HG03460 (cell line): Measurements from ENCODE around the gene STK35.

Experiments
- ATAC-seq: cut with Tn5 transposase; IDR thresholded peaks from one replicate; pipeline ENCODE4 v1.9.1; 2021; ENCODE audit not compliant: unreplicated experiment

Gene STK35

DNA sequence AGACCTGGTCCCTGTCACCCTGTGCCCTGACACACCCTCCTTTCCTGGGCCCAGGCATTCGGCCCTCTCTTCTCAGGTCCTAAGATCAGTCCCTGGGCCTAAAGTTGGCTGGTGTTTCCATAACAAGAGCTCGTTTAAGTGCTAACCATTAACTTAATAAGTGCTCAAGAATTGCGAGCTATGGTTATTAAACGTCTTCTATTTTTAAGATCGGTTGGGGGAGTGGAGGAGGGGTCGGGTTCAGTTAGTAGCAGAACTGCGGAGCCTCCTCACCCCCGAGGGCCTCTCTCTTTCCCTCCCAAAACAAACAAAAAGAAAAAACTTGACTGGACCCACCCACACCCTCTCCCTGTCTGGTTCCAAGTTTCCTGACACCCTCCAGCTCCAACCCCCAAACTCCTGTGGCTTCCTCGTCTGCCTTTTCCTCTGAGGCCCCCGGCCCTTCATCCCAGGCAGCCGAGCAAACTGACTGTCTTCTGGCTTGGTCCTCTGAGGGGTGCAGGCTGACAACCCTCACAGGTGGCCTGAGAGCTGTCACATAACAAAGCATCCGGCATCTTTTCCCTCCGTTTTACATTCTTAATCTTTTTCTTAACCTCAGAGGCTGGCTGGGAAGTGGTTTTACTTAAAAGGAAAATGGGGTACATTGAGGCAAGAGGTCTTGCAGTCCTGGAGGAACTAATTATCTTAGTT, 2.0 kb downstream of the STK35 start:
- ATAC-seq, result no peak

DNA sequence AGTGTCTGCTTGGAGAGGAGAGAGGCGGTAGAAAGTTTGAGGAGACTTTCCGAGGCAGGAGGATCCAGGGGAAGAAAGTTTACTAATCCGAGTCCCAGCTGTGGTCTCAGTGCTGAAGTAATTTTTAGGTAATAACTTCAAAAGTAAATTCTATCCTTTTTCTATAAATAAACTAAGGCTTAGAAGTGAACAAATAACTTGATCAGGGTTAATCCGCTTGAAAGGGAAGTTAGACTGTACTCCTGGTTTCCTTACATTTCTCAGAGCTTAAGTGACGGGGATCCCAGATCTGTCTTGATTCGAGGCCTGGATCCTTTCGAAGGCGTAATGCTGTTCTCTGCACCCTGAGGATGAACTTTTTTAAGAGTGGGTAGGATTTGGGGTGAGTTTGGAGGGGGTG, 2.6 kb downstream of the STK35 start:
- ATAC-seq, result no peak

DNA sequence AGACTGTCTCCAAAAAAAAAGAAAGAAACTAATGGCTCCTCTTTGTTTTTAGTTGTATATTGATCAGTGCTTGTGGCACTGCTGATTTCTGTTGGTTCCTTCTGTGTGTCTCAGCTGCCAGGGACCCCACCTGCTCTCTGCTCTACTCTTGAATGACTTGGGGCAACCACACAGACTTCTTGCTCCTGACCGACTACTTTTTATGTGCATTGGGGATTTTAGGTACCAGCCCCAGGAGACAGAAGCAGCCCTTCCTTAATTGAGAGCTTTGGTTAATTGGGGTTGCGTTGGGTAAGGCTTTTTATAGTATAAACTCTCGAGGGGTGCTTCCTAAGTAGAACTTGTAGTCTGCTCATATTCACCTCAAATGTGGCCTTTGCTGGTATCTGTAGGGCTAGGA, 6.9 kb downstream of the STK35 start:
- no peak for ATAC-seq

DNA sequence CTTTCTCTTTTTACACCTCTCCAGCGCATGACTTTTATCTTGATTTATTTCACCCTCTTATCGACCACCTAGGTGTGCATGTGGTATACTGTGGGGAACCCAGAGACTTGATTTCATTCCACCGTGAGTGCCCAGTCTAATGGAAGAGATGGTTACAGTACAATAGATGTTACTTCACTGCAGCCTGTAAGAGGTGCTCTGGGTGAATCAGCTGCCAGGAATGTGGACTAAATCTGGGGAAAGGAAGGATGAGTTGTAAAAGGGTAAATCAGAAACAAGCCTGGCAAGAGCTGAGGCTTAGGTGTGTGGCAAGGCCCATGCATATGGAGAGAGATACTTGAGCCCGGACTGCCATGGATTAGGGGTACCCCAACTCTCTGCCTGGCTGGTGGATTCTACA, 7.4 kb downstream of the STK35 start:
- no peak for ATAC-seq

DNA sequence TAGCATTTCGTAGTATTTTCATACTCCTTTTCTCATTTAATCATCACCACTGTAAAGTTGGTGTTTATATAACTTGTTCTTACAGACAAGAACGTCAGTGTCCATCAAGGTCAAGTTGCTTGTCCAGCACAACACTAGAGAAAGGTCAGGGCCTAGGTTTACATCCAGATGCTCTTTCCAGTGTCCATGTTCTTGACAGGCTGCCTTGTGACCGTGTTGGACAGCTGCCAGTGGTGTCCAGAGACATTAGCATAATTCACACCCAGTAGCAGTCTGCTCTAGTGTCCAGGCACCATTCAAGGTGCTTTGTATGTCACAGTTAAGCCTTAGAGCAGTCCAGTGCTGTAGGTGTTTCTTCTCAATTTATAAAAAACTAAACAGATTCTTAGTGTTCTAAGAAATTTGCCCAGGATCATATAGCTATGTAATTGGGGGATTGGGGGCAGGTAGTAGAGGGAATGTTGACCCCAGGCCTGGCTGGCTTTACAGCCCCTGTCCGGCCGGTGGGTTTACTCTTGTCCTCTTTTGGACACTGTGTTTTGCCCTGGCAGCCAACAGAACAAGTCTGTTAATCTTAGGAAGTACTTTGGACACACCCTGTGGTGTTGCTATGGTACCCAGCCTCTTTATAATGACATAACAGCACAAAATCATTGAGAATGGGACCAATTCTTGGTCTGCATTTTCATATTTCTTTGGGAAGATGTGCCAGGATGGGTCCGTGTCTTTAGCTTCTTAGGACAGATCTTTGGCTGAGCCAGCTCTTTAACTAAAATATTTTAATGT, 8.0 kb downstream of the STK35 start:
- no peak for ATAC-seq

DNA sequence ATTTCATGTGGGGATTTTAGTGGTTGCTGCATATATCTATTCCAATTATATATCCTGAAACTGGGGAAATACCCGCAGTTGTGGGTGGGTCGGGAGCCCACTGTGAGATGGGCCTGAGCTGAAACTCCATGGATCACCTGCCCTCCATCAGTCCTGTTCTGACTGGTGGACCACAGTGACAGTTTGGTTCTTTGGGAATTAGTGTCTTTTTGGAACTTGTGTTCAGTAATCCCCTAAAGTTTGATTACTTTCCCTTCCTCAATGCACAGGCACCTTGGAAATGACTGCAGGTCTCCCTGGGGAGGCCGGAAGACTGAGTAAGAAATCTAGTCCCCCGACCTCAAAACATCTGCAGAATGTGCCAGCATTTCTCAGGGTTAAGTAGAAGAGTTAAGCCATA, 11.3 kb downstream of the STK35 start:
- ATAC-seq, result no peak

DNA sequence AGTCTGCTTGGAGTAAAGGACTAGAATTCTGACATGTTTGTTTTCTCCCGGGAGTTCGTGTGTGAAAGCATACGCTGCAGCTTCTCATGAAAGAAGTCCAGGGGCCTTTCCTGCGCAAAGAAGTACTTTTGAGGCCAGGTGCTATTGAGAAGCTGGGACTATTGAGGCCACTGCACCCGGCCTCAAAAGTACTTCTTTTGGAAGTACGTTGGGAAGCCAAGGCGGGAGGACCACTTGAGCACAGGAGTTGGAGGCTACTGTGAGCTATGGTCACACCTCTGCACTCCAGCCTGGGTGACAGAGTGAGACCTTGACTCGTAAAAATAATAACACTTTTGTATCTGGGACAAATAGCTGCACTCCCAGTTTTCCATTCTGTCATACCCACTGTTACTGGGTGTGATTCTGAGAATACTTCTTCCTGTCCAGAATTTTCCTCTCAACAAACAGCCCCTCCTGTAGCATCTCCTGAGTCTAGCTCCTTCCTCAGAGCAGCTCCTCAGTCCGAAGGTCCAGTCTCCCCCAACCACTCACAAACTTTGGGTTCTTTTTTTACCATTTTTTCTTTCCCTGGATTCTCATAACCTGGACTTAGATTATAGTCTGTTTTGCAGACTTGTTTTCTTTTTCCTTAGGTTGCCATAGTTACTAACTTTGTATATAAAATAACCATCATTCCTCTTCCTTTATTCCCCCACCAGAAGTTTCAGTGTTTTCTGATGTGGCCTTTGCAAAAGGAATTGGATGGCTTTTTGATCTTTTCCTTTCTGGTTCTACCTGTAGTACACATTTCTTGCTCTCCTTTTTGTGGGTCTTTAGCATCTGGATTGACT, 12.7 kb downstream of the STK35 start:
- ATAC-seq, result no peak

DNA sequence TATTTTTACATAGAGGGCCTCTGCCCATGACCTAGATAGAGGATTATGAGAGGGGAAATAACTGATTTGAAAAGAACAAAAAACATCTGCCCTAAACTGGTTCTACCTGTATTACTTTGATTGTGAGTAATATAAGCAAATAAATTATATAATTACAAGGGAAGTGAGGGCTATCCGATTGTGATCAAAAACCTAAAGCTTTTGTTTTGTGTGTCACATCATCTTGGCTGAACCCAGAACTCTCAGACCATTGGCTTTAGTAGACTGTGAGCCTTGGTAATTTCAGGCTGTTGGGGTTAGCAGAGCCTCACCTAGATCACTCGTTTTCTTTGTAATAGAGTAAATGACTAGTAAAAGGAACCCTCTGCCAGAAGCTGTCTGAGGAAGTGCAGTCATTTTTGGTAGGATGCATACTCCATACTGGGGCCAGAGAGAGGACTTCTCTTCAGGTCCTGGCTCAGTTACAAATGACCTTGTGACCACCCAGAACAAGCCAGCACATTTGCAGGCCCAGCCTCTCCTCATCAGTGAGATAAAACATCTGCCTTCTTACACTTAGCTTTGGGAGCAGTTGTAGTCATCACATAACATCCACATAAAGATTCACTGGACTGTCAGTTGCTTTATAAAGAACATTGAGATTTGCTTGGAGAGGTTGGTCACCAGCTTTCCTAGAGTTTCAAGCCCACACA, 13.5 kb downstream of the STK35 start:
- no peak for ATAC-seq

DNA sequence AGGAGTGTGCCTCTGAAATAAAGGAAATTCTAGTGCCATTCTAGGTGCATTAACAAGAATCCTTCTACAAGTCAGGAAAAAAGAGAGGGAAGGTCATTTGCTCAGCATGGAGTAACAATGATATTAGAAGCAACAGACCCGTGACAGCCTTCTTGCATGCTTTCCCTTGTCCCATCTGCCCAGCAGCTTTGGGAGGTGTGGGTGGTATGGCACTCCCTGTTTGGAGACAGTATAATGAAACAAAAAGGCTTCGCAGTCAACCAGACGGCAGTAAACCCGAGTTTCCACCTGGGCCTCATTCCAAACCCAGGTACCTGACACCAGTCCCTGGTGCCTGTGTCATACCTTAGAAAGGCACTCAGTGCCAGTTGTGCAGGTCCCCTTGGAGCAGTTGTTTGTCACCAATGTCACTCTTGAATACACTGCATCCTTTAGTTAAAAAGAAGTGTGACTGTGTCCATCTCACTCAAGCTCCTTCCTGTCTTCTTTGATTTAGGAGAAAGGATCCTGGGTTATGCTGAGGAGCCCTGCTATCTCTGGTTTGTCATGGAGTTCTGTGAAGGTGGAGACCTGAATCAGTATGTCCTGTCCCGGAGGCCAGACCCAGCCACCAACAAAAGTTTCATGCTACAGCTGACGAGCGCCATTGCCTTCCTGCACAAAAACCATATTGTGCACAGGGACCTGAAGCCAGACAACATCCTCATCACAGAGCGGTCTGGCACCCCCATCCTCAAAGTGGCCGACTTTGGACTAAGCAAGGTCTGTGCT, 14.7 kb downstream of the STK35 start:
- no peak for ATAC-seq

DNA sequence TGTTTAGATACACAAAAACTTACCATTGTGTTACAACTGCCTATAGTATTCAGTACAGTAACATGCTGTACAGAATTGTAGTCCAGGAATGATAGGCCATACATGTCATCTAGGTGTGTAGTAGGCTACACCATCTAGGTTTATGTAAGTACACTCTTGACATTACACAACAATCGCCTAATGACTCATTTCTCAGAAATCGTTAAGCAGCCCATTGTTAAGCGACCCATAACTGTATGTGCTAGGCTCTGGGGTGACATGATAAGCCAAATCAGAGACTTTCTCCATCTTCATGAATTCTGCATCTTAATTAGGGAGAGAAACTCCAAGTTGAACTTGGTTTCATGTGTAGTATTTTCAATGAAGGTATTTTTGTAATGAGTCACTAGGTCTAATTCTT, 17.2 kb downstream of the STK35 start:
- ATAC-seq, result peak; percentile 59

DNA sequence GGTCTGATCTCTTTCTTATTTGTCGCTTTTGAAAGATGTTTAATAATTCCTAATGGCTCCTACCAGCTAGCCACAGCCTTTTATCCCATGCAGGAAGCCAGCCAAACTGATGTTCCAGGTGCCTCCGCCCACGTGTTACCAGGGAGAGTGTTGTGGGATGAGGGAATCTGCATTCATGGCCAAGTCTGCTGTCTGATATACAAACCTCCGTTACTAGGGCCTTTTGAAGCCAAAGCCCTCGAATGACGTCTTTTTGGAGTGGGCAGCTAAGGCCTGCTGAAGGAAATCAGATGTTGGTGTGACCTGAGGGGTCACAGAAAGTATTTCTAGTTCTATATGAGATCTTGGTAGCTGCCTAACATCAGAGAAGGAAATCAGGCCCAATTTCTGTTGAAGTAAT, 21.3 kb downstream of the STK35 start:
- ATAC-seq, result no peak

DNA sequence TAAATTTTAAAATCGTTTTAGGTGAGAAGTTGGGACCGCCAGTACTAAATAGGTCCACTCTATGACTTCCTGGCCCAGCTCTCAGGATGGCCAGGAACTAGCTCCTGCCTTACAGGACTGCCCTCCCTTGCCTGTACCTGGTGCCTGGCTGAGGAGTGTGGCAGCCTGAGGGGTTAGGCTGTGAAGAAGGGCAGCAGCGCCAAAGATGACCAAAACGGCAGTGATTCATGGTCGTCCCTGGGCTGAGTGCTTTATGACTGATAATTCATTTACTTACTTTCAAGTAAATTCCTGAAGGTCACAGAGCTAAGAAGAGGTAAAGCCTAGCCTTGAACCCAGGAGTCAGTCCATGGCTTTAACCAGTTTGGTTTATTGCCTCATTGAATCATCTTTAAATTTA, 22.1 kb downstream of the STK35 start:
- no peak for ATAC-seq

DNA sequence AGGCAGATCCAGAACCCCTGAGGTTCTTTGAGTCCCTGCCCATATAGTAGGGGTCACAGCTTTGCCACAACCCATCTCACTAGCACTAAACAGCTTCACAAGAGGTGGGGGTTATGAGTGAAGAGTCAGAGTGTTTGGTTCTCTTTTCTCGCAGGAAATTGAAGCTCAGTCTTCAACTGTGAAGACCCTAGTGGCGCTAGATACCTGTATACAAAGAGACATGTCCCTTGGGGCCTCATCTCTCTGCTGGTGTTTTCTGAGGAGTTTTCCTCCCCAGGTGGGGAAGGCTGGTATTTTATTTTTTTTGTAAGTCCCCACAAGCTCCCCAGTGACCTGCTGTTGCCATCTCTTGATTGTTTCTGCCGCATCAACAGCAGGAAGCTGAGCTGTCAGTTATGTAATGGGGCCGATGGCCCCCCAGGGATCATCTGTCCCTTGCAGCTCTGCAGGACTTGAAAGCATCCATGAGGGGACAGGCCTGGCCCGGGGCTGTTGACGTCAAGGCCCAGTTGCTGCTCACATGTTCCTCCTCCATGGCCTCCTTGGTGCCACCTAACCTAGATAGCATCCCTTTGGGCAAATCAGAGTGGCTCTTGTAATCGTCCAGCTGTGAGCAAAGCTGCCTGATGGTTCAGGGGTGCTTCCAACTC, 23.1 kb downstream of the STK35 start:
- no peak for ATAC-seq

DNA sequence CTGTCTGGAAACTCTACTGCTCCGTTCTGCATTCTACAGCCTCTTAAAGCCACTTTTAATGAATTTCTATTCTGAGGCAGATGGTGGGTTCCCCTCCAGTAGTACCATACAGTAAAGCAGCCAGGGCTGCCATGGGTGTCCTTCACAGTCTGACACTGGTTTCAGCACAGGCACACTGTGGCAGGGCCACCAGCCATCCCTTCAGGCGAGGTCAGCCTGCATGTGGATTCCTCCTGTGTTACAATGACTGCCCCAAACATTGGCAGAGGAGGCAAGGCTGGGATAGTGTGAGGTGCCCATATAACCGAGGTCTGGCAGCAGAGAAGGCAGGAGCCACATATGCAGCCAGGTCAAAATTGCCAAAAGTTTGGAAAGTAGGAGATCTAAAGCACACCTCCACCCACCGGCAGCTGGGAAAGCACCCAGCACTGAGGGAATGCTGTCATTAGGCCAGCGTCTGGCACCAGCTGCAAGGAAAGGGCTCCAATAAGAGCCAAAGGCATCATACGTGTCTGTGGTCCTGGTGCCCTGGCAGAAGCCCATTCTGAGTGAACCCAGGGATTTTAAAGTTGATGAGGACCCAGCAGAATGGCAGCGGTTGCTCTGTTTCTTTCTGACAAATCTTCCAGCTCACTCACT, 24.0 kb downstream of the STK35 start:
- no peak for ATAC-seq

DNA sequence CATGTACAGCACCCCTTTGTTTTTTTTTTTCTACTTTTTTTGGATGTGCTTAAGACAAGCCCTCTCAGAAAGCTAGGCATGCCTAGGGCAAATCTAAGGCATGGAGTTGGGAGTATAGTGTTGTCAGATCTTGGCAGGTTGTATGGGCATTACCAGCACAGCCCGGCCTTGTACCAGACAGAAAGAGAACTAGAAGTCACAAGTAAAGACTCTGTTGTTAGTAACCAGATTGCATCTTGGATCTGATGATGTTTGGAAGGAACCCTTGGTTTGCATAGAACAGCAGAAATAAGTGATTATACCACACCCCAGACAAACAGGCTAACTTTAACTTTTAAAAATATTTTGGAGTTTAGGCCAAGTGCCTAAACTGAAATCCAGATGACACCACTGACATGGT, 25.6 kb downstream of the STK35 start:
- no peak for ATAC-seq

DNA sequence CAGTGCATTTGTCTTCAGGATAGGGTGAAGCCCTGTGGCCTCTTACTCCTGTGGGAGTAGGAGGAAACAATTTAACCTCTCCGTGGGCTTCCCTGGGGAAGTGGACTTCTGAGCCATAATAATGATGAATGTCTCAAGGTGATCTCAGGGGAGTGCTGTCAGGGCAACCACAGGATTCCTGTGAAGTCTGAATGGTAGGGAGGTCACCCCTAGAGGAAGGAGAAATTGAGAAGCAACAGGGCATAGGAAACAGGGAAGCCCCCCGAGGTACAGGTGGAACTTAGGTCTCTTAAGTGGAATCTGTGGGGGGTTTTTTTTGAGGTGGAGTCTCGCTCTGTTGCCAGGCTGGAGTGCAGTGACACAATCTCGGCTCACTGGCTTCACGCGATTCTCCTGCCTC, 26.9 kb downstream of the STK35 start:
- ATAC-seq, result no peak

DNA sequence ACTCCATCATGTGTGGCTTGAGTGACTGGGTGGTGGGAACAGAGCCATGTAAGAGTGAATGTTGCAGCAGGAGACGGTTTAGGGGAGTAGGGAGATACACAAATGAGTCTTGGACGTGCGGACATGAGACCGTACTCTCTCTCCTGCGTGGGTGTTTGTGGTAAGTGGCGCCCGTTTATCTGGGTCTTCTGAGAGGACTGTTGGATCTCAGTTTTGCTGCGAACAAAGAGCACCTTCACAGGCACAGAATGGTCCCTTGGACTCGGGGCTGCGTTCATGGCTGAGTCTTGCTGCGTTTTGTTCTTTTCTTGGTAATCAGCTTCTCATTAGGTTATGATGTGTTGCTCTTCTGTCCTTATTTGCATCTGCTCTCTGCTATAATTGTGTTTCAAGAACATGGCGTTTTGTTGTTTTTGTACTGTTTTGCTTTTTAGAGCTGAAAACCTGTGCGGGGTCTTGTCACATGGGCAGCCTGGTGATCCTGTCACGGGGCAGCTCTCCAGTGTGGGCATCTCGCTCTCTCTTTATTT, 28.5 kb downstream of the STK35 start:
- no peak for ATAC-seq

DNA sequence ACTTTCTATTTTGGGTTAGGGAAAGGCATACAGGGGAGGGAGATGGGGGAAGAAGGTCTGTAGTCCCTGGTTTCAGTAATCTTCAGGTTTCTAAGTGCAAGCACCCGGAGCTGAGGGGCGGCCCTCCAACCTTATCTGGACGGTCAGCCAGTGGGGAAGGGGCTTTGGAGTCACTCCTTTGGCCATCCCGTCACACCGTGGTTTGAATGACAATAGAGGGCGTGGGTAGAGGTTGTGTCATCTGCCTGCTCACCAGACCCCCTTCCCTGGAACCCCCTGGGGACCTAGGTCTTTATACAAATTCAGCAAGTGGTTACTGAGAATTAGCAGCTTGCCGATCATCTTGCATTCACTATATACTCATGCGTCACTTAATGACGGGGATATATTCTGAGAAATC, 29.1 kb downstream of the STK35 start:
- ATAC-seq, result no peak

DNA sequence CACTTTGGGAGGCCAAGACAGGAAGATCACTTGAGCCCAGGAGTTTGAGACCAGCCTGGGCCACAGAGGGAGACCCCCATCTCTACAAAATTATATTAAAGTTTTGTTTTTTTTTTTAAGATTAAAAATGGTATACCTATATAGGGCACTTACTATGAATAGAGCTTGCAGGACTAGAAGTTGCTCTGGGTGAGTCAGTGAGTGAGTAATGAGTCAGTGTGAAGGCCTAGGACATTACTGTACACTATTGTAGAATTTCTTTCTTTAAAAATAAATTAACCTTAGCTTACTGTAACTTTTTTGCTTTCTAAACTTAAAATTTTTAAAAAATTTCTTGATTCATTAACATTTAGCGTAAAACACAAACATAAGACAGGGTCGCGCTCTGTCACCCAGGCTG, 29.7 kb downstream of the STK35 start:
- no peak for ATAC-seq
